PC-9 (cell line): ENCODE measurements around the gene DUOXA1.

ENCODE experiments used
- CTCF ChIP-seq: fragments of 200-600 bp; sonication (generic); conservative IDR thresholded peaks from 2 replicates; pipeline ENCODE4 v1.6.1; 2017; ENCODE audit warnings: mixed run types, antibody characterized with exemption, mild to moderate bottlenecking, moderate library complexity
- EZH2 ChIP-seq: fragments of 200-600 bp; sonication (generic); IDR thresholded peaks from 2 replicates; pipeline ENCODE4 v1.8.0; 2017; ENCODE audit warnings: antibody characterized with exemption, low read depth

- TF ChIP-seq EZH2 = no peak
- no peak for TF ChIP-seq CTCF
Measured at GRCh38 chr15:45136378-45136764, 6.7 kb upstream of the DUOXA1 start.
